Measurements from ENCODE around the gene PRELID2. TPM values are rescaled to one million over a fixed set of nuclear protein-coding genes. Genes with fewer than 3 reads are reported as not detected.
"Not testable (repeated sequence)": the region's sequence is repeated elsewhere in the genome, so short reads cannot be mapped to it uniquely, and the experiment has no call there.

PRELID2 gene
- total RNA-seq, result 10 to 100 TPM in 3 of 4 donors, 1 to 10 TPM in 1; 6.5 to 24.1 (median 12.7) TPM

DNA sequence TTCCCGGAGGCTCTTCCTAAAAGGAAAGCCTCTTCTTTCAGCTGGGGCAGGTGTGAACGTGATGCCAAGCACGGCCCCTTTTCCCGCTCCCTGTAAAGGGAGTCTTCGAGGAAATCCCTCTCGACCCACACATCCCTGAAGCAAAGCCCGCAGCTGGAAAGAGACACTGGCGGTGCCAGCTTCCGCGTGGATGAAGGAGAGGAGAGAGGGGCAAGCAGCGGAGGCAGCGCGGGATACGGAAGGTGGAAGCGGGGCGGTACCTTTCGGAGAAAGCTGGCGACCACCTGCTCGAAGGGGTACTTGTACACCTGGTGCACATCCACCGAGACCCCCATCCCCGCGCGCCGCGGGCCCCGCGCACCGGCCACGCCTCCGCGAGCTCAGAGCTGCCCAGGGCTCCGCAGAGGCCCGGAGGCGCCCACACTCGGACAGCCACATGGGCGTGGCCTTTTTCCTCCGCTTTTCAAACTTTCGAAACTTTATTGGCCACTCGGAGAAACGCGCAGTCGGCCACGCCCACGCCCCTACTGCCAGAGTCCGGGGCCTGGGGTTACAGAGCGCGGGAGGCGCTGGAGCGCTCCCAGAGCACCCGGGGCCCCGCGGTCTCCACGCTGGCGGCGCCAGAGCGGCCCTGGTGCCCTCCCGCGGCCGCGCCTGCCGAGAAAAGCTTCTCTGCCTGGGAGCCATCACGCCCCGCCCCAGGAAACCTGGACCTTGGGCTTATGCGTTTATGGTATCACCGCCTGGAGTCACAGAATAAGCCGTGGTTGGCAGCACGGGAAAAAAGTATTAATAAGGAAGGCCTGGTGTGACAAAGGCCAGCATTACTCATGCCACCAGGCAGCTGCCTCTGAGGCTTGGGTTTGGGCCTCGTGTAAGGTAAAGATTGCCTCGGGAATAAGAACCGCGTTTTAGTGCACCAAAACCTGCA is at the start of gene PRELID2:
Gene PRELID2 (minus strand): TSS at position 426 of the 931 bp plus-strand sequence. CDS start 91 bp downstream, at position 335.
- TF ChIP-seq, protein P1, sequence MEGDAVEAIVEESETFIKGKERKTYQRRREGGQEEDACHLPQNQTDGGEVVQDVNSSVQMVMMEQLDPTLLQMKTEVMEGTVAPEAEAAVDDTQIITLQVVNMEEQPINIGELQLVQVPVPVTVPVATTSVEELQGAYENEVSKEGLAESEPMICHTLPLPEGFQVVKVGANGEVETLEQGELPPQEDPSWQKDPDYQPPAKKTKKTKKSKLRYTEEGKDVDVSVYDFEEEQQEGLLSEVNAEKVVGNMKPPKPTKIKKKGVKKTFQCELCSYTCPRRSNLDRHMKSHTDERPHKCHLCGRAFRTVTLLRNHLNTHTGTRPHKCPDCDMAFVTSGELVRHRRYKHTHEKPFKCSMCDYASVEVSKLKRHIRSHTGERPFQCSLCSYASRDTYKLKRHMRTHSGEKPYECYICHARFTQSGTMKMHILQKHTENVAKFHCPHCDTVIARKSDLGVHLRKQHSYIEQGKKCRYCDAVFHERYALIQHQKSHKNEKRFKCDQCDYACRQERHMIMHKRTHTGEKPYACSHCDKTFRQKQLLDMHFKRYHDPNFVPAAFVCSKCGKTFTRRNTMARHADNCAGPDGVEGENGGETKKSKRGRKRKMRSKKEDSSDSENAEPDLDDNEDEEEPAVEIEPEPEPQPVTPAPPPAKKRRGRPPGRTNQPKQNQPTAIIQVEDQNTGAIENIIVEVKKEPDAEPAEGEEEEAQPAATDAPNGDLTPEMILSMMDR (IDR thresholded peaks at IDR 0.05), result no peak
- peak; percentile 71 for DNase-seq (ENCODE audit: low spot score)
- ATAC-seq (ENCODE audit: low FRiP score), result peak; percentile 96

GRCh38 chr5:145874765-145875164 is 39.6 kb upstream of the PRELID2 start:
- ATAC-seq (ENCODE audit: low FRiP score) (no peak), DNase-seq (ENCODE audit: low spot score) (no peak)
- TF ChIP-seq, protein P1 (IDR thresholded peaks at IDR 0.05), result no peak

DNA sequence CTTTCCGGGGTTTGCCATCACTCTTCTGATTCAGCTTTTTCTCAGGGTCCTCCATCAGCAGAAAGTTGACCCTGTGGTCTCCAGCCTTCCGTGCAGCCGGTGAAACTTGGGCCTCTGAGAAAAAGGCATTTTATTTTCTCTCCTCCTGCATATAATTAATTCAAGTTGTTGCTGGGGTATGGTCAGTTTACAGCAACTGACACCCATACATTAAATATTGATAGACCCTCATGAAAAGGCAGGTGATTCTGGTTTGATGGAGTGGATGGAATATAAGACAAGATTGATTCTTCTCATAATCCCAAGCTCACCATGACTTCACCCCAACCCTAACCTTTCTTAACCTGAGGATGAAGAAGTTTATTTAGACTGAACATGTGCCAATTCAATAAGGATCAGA is 37.8 kb upstream of the PRELID2 start, which contains the start of gene GRXCR2:
Gene GRXCR2 (minus strand): TSS at position 101 of the 400 bp plus-strand sequence. CDS start 46 bp downstream, at position 55.
- DNase-seq (ENCODE audit: low spot score), result no peak
- TF ChIP-seq, protein P1 (IDR thresholded peaks at IDR 0.05), result no peak
- ATAC-seq (ENCODE audit: low FRiP score), result no peak

- ATAC-seq (ENCODE audit: low FRiP score) (no peak), DNase-seq (ENCODE audit: low spot score) (no peak)
- TF ChIP-seq, protein P1 (IDR thresholded peaks at IDR 0.05), result no peak
Measured at GRCh38 chr5:145872486-145872885, 37.3 kb upstream of the PRELID2 start.

DNA sequence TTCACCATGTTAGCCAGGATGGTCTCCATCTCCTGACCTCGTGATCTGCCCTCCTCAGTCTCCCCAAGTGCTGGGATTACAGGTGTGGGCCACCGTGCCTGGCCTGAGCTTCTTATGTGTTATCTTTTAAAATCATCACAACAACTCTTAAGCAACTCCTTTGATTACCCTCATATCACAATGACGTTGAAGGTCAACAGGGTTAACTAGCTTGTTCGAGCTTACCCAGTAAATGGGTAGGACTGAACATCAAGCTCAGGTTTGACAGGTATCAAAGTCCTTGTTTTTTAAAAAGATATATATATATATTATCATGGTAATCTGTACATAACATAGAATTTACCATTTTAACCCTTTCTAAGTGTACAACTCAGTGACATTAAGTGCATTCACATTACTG is 34.6 kb upstream of the PRELID2 start:
- DNase-seq (ENCODE audit: low spot score) (no peak), ATAC-seq (ENCODE audit: low FRiP score) (no peak)
- TF ChIP-seq, protein P1 (IDR thresholded peaks at IDR 0.05), result no peak

DNA sequence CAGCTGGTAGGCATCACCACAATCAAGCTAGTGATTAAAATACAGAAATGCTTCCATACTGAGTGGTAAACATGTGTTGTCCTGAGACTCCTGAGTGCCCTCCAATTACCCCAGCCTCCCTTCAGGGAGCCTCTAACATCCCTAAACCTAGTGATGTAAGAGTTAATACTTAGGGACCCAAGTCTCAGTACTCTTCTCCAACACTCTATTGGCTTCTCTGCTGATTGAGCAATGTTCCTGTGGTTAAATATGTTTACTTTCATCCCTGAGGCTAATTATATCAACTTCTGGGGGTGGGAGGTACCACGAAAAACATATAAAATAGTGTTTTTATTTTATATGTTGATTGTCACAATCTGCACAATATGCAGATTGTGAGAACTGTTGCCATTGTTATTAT is 32.7 kb upstream of the PRELID2 start:
- TF ChIP-seq, protein P1 (IDR thresholded peaks at IDR 0.05), result no peak
- no peak for DNase-seq (ENCODE audit: low spot score)
- ATAC-seq (ENCODE audit: low FRiP score), result no peak

DNA sequence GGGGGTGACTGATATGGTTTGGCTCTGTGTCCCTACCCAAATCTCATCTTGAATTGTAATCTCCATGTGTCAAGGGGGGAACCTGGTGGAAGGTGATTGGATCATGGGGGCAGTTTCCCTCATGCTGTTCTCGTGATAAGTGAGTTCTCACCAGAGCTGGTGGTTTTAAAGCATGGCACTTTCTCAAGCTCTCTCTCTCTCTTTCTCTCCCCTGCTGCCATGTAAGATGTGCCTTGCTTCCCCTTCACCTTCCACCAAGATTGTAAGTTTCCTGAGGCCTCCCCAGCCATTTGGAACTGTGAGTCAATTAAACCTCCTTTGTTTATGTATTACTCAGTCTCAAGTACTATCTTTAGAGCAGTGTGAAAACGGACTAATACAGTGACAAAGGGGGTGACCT is 29.3 kb upstream of the PRELID2 start:
- not testable (repeated sequence) for ATAC-seq (ENCODE audit: low FRiP score); DNase-seq (ENCODE audit: low spot score)
